ENCODE measurements around the gene FBLN5.
"Not testable (repeated sequence)": the region's sequence is repeated elsewhere in the genome, so short reads cannot be mapped to it uniquely, and the experiment has no call there.

Gene FBLN5

GRCh38 chr14:91882776-91883175, 64.7 kb downstream of the FBLN5 start:
- no peak for DNase-seq

- DNase-seq: no peak
Measured at GRCh38 chr14:91882369-91882768, 65.1 kb downstream of the FBLN5 start.

DNA sequence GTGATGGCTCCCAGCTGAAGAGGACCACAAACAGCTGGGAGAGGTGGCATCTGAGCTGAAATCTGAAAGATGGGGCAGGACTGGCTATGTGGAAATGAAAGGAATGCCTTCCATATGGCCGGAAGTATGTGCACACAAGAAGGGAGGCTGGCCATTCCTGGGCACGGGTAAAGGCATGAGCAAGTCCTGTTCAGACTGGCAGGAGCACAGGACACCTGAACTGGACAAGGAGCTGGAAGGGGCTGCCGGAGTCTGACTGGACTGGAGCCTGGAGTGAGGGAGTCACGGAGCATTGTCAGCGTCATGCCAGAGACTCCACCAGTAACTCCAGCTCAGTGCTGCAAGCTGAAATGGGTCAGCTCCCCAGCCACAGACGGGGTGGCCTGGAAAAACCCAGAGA, 68.3 kb downstream of the FBLN5 start:
- DNase-seq: no peak

DNA sequence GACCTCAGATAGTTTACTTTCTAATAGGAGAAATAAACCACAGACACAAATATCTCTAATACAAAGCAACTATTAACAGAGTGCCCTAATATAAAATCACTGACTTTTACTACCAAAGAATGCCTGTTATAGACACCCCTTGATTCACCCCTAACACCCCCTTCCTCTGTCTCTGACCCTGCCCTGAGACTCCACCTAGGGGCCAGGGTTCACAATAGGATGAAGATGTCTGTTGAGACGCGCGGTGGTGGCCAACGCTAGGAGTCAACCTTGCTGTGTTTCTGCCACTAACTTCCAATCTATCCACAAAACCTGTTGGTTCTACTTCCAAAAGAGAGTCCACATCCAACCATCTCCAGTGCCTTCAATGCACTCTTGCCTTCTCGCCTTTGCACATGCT, 69.2 kb downstream of the FBLN5 start:
- no peak for DNase-seq

DNA sequence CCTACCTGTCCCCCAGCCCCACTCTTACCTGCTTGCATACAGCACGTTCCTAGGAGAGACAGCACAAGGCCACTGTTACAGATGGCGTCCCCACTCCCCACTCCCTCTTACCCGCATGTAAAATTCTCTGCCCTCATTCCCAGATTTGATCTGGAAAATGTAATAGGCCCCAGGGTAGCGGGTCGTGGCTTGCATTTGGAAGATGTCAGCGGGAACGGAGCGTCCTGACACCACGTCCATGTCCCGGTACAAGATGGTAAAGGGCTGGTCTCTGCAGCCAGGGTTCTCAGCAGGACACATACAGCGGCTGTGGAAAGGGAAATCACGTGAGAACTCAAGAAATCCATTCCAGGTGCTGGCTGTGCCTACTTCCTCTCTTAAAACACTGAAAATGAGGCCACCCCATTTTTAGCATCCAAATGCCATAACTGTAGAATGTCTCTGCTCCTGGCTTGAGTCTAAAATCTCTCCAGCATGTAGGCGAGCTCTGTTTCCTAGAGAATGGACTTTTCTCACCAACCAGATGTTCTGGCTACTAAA, 70.0 kb downstream of the FBLN5 start:
- no peak for DNase-seq

GRCh38 chr14:91876492-91876891, 71.0 kb downstream of the FBLN5 start:
- no peak for DNase-seq

- no peak for DNase-seq
Measured at GRCh38 chr14:91875525-91876286, 71.8 kb downstream of the FBLN5 start.

- DNase-seq: no peak
Measured at GRCh38 chr14:91873471-91874415, 73.8 kb downstream of the FBLN5 start.

DNA sequence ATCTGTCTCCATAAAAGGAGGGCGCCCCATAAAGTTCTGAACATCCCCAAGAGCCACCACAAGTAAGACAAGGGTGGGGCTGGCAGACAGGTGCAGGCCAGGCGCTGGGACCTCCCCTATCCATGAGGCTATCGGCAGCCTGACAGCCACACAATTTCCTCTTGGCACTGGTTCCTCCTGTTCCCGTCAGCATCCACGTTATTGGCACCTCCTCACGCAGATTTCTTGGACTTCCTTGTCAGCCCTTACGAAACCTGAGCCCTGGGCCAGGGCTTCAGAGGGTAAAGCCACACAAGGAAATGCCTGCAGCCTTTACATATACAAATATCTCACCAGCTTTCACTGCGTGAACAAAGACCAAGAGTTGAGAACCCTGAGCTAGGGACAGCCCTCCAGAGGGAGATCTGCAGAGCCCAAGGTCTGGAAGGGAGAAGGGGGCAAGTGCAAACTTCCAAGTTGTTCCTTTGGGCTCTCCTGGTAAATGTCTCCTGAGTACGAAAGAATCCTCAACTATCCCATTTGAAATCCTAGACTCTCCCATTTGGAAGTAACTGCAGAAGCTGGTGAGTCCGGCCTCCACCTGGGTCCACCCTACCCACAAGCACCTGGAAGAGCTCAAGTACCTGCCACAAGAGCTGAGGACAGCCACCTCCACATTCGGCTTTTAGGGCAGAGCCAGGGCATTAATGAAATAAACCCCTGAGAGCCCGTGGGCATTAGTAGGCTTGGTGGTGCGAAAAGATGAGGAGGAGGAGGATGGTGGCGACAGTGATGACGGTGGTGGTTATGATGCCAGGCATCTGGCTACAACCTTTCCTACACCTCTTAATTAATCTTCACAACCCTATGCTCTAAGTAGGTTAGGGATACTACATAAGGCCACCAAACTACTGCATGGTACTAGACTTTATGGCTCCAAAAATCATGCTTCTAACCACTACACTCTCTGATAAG, 74.7 kb downstream of the FBLN5 start:
- no peak for DNase-seq

DNA sequence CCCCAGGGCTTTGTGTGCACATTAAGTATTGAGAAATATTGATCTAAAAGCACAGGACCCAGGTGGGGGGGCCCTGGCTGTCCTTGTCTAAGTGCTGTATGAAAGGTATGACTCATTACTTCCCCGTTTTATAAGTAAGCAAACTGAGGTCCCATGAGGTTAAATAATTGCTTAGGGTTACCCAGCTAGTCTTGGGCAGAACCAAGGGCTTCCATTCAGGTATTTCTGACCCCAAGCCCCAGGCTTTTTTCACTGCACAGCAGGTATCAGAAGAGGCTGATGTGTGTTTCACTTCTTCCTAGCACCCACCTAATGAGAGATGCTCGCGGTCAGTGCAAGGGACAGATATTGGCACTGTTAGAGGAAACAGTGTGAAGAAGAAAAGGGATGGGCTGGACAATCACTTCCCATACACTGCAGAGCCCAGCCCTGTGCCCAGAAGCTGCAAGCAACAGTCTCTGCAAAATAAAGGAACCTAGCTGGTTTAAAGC, 75.4 kb downstream of the FBLN5 start:
- DNase-seq: no peak

GRCh38 chr14:91871401-91871800, 76.1 kb downstream of the FBLN5 start:
- not testable (repeated sequence) for DNase-seq

GRCh38 chr14:91870890-91871289, 76.6 kb downstream of the FBLN5 start:
- DNase-seq: no peak

DNA sequence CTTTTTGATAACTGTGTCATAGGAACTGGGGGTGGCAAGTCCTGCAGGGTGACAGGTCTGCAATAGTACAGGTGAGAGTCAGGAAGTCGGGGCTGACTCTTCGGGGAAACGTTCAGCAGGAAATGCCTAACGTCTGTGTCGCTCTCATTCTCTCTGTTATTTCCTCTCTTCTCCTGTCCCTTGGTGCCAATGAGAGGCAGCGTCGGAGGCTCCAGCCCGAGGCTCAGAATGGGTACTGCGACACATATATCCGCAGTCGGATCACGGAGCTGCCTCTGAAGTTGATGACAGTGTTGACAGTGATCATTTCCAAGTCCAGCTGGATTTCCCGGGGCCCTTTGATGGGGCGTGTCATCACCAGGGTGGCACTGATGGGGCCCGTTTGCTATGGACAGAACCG, 77.5 kb downstream of the FBLN5 start:
- DNase-seq: no peak

- DNase-seq: no peak
Measured at GRCh38 chr14:91869556-91869955, 77.9 kb downstream of the FBLN5 start.

GRCh38 chr14:91867316-91867988, 80.0 kb downstream of the FBLN5 start, which contains the start of gene TC2N:
Gene TC2N, minus strand, starts transcription at chr14:91867536. Its CDS starts 53,767 bp downstream, at chr14:91813769.
- no peak for DNase-seq

DNA sequence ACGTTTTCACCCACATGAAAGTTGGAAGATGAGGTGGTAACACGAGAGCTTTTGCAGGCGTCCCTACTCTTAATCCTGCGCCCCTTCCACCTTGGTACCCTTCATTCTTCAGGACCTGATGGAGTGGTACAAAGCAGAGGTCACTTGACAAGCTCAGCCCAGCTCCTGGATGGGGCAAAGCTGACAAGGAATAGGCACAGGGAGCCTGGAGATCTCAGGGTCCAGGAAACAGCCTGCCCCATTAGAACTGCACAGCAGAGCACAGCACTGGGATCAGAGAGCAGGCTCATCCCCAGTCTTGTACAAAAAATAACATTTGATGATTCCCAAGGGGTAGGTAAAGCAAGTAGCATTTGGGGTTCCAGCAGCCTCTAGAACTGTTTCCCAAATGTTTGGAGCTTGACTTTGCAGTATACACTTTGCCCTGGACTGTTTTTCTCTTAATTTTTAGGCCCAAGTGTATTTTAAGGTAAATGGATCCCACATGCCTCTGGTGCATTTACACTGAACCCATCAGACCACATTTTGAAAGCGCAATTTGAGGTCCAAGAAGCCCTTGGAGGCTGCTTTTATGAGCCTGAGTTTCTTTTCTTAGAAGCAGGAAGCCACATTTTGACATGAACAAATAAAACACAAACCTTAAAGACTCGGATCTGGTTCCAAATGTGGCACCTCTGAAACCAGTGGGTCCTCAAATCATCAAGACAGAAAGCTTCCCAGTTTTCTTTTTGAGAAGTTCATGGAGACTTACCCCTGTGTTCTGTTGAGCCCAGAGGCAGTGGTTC, 80.8 kb downstream of the FBLN5 start:
- DNase-seq: no peak

DNA sequence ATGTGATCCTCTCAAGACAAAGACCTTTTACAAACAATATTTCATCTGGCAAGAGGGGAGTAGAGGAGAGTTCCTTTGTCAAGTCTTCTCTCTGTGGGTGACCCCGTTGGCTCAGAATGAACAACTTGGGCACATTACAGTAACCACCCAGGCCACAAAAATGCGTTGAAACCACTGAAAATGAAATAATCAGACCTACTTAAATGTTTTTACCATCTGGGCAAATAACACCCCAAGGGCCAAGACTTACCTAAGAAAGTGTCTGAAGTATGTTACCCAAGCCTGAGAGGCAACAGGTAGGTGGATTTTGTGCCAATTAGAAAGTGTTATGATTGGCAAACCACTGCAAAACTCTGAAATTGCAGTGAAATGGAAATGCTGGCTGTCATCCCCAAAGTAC, 81.4 kb downstream of the FBLN5 start:
- no peak for DNase-seq

DNA sequence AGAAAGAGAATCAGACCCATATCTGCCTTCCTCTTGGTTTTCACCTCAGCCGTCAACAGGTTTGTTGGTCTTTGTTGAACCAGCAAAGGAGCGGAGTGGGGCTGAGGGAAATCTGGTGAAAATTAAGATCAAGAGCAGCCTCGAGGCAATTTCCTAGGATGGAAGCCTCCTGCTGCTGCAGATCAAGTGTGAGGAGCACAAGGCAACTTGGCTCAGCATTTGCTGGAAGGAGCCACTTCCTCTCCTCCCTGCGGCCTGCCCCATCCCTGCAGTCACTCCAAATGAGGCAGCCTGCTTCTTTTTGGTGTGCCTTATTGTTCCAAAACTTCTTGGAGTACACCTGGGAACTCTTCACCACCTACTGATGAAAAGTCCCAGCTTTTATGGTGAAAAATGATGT, 85.1 kb downstream of the FBLN5 start:
- no peak for DNase-seq

- no peak for DNase-seq
Measured at GRCh38 chr14:91861091-91861490, 86.4 kb downstream of the FBLN5 start.

GRCh38 chr14:91860238-91860637, 87.3 kb downstream of the FBLN5 start:
- no peak for DNase-seq
